ENCODE data around the gene FARP2.

FARP2 gene

DNA sequence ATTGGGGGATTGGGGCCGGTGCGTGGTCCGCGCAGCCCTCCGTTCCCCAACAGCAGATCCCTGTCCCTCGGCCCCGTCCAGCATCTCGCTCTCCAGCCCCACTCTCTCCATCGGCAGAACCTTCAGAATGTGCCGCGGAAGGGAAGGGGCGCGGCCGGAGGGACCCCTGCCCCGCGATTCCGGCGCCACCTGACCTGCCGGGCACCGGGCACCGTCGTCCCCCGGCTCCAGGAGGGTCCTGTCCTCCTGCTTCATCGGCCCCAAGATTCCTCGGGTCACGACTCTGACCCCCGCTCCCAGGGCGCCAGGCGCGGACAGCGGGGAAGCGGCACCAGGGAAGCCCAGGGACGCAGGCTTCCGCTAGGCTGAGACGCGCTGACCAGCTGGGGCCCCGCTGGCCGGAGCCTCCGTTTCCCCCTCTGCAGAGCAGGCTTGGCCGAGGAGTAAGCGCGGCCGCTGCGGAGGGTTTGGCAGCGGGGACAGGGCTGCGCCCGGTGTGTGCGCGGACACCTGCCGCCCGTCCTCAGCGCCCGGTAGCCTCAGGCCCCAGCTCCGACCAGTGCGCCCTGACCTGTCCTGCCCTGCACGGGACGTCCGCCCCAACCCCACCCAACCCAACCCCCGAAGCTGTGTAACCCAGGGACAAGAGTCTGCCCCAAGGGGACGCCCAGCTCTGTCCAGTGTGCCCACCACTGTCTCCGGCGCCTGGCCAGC is 185.6 kb downstream of the FARP2 start:
- peak overlapping the region; percentile 10; the same call in 1 of the 2 replicates for H3K4me3 ChIP-seq (ENCODE audit: low read depth, low read length)
- TF ChIP-seq CTCF (IDR thresholded peaks at IDR 0.05; ENCODE audit: low read depth, low read length), result no peak

DNA sequence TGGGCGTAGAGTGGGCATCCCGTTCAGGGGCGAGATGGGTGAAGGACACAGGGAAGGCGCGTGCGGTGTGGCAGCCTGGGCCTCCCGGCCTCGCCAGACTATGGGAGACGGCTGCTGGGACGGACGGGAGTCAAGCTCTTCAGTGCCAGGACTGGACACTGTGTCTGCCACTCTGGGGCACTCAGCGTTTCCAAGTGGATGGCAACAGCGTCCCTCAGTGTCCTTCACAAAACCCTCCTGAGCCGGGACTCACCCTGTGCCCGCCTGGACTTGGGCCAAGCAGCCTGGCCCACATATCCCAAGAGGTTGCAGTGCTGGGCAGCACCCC is 186.2 kb downstream of the FARP2 start:
- H3K4me3 ChIP-seq (ENCODE audit: low read depth, low read length), result no peak overlapping the region

More for the DNA sequence above, 186.2 kb downstream of the FARP2 start:
- no peak for TF ChIP-seq CTCF (IDR thresholded peaks at IDR 0.05; ENCODE audit: low read depth, low read length)

All from WI38 (cell line).